Gastrocnemius medialis (tissue), 4 donors: ENCODE measurements around the gene ITGA11.

Source experiments
- POLR2A ChIP-seq, 2 donors: fragments of 450-650 bp; IDR thresholded peaks; one replicate each; pipeline ENCODE4 v1.6.1; 2017; ENCODE audit warnings: antibody characterized with exemption in 2 of 2, mild to moderate bottlenecking in 2 of 2, moderate library complexity in 2 of 2
- TF ChIP-seq, protein P1 (sequence below), 5 experiments: fragments of 450-650 bp in 3 of 5; fragments of 200-600 bp in 2 of 5; sonication (generic) in 2 of 5; IDR thresholded peaks in 4 of 5; conservative IDR thresholded peaks in 1 of 5; 1 replicate in 4 of 5; 2 replicates in 1 of 5; pipeline ENCODE4 v1.5.1; 2016 to 2019; ENCODE audit warnings: antibody characterized with exemption in 5 of 5, mild to moderate bottlenecking in 3 of 5, moderate library complexity in 3 of 5

DNA sequence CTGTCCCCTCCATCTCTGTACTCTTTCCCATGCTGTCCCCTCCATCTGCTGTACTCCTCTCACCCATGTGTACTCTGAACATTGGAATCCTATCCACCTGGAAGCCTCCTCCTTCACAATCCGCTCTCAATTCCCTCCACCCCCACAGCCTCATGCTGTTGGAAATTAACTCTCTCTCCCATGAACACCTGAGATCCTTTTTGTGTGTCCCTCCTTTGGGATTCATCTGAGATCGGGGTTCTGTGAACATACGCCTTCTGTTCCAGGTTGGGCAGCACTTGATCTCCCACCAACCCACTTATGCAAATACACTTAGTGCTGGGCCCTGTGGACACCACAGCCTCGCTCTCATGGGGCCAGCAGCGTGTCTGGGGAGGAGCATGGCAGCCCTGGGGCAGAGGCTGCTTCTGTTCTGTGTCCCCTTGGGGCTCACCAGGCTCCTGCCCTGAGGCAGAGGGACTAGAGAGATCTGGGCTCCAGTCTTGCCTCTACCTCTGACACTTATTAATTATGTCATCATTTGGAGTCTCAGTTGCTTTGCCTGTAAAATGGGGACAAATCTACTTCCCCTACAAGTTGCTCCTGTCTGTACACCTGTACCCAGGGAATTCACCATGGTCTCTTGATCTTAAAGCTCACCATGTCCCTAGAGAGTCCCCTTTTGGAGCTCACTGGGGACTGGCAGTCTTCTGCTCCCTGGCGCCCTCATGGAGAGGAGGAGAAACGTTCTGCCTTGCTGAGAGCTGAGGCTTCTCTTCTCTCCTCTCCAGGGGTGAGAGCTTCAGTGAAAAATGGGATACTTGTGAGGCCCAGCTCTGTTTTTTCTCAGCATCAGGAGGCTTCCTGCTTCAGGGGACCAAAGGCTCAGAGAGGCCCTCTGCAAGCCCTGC is 42.7 kb downstream of the ITGA11 start:
- TF ChIP-seq POLR2A (IDR thresholded peaks at IDR 0.05), result no peak
- TF ChIP-seq, protein P1, sequence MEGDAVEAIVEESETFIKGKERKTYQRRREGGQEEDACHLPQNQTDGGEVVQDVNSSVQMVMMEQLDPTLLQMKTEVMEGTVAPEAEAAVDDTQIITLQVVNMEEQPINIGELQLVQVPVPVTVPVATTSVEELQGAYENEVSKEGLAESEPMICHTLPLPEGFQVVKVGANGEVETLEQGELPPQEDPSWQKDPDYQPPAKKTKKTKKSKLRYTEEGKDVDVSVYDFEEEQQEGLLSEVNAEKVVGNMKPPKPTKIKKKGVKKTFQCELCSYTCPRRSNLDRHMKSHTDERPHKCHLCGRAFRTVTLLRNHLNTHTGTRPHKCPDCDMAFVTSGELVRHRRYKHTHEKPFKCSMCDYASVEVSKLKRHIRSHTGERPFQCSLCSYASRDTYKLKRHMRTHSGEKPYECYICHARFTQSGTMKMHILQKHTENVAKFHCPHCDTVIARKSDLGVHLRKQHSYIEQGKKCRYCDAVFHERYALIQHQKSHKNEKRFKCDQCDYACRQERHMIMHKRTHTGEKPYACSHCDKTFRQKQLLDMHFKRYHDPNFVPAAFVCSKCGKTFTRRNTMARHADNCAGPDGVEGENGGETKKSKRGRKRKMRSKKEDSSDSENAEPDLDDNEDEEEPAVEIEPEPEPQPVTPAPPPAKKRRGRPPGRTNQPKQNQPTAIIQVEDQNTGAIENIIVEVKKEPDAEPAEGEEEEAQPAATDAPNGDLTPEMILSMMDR (IDR thresholded peaks at IDR 0.05 in 4 of 5, conservative IDR thresholded peaks at IDR 0.05 in 1 of 5), result no peak
